Stomach (tissue), 4 donors: ENCODE measurements around the gene CCDC102B.

ENCODE experiments used
- CTCF ChIP-seq, 7 experiments: fragments of 450-650 bp in 4 of 7; fragments of 200-600 bp in 3 of 7; sonication (generic) in 3 of 7; IDR thresholded peaks; one replicate each; pipeline ENCODE4 v1.5.1; 2016 to 2019; ENCODE audit warnings: antibody characterized with exemption in 7 of 7, control low read depth in 2 of 7, mild to moderate bottlenecking in 1 of 7
- EP300 ChIP-seq: sonication (generic); formaldehyde crosslinking; IDR thresholded peaks from one replicate; pipeline ENCODE4 v1.6.1; 2017; ENCODE audit warnings: antibody characterized with exemption
- POLR2A ChIP-seq, 4 donors: fragments of 450-650 bp; IDR thresholded peaks; one replicate each; pipeline ENCODE4 v1.6.1; 2016; ENCODE audit warnings: antibody characterized with exemption in 4 of 4, control low read depth in 2 of 4, mild to moderate bottlenecking in 1 of 4, moderate library complexity in 1 of 4
- POLR2AphosphoS5 ChIP-seq, 3 donors: sonication (generic); formaldehyde crosslinking; IDR thresholded peaks; one replicate each; pipeline ENCODE4 v1.6.1; 2016; ENCODE audit warnings: antibody characterized with exemption in 3 of 3

DNA sequence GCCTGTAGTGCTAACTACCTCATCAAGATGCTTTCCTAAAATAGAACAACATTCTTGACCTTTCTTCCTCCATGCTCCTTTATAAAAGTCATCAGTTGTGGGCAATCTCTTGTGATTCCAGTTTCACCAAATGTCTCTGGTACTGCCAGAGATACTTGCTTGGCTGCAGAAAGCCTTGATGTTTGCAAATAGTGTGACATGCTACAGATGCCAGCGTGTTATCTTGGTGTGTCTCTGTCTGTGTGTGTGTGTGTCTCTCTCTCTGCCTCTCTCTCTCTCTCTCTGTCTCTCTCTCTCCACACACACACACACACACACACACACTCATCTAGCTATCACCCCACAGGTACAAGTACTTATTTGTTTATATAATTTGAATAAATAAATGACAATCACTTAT lies 146.9 kb downstream of the CCDC102B start:
- no peak for TF ChIP-seq CTCF (IDR thresholded peaks at IDR 0.05)
- TF ChIP-seq POLR2AphosphoS5 (IDR thresholded peaks at IDR 0.05) = no peak
- TF ChIP-seq EP300 = no peak
- no peak for TF ChIP-seq POLR2A (IDR thresholded peaks at IDR 0.05)
